ENCODE measurements around the gene TSKU.

The TSKU gene

GRCh38 chr11:76801225-76801624, 18.1 kb downstream of the TSKU start:
- TF ChIP-seq, protein P1, sequence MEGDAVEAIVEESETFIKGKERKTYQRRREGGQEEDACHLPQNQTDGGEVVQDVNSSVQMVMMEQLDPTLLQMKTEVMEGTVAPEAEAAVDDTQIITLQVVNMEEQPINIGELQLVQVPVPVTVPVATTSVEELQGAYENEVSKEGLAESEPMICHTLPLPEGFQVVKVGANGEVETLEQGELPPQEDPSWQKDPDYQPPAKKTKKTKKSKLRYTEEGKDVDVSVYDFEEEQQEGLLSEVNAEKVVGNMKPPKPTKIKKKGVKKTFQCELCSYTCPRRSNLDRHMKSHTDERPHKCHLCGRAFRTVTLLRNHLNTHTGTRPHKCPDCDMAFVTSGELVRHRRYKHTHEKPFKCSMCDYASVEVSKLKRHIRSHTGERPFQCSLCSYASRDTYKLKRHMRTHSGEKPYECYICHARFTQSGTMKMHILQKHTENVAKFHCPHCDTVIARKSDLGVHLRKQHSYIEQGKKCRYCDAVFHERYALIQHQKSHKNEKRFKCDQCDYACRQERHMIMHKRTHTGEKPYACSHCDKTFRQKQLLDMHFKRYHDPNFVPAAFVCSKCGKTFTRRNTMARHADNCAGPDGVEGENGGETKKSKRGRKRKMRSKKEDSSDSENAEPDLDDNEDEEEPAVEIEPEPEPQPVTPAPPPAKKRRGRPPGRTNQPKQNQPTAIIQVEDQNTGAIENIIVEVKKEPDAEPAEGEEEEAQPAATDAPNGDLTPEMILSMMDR (IDR thresholded peaks at IDR 0.05; ENCODE audit: extremely low read depth, missing control alignments), result no peak
- DNase-seq (ENCODE audit: low spot score), result no peak

- no peak for DNase-seq (ENCODE audit: low spot score)
Measured at GRCh38 chr11:76801736-76802135, 18.6 kb downstream of the TSKU start.

GRCh38 chr11:76802151-76802550, 19.0 kb downstream of the TSKU start:
- TF ChIP-seq, protein P1 (IDR thresholded peaks at IDR 0.05; ENCODE audit: extremely low read depth, missing control alignments), result no peak
- DNase-seq (ENCODE audit: low spot score), result no peak

More at GRCh38 chr11:76801736-76802135, 18.6 kb downstream of the TSKU start:
- TF ChIP-seq, protein P1 (IDR thresholded peaks at IDR 0.05; ENCODE audit: extremely low read depth, missing control alignments), result no peak

DNA sequence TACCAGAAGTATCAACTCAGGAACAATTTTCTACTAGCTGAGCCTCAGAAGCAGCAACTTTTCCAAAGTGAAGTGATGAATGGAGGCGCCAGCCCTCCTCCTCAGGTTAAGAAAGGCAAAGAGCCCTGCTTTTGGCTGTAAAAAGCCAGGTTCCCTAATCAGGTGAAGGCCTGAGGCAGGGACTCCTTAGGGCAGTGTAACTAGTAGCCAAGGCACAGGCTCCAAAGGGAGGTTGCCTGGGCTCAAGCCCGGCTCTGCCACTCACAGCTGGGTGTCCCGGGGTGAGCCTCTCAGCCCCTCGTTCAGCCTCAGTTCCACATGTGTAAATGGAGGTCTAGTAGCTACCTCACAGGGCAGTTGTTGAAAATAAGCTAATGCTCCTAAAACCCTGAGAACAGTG, 19.5 kb downstream of the TSKU start:
- TF ChIP-seq, protein P1 (IDR thresholded peaks at IDR 0.05; ENCODE audit: extremely low read depth, missing control alignments), result no peak
- DNase-seq (ENCODE audit: low spot score), result no peak

DNA sequence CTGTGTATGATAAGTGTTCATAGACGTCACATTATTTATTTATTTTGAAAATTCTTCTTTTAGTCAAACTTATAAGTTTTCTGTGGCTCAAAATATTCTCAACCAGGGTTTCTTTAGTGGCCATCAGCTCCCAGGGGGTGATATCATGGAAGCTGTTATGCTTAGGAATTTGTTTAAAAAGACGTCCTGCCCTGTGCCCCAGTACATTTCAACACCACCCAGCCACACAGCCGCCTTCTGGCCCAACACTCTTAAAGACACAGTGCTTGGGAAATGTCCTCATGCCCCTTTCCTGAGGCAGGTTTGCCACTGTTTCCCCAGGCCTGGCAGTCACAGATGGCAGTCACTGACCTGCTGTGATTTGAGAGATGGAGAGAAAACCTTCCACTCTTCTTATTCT, 19.9 kb downstream of the TSKU start:
- no peak for DNase-seq (ENCODE audit: low spot score)
- TF ChIP-seq, protein P1 (IDR thresholded peaks at IDR 0.05; ENCODE audit: extremely low read depth, missing control alignments), result no peak

- TF ChIP-seq, protein P1 (IDR thresholded peaks at IDR 0.05; ENCODE audit: extremely low read depth, missing control alignments), result no peak
- DNase-seq (ENCODE audit: low spot score), result no peak
Measured at GRCh38 chr11:76803811-76804600, 20.9 kb downstream of the TSKU start.

DNA sequence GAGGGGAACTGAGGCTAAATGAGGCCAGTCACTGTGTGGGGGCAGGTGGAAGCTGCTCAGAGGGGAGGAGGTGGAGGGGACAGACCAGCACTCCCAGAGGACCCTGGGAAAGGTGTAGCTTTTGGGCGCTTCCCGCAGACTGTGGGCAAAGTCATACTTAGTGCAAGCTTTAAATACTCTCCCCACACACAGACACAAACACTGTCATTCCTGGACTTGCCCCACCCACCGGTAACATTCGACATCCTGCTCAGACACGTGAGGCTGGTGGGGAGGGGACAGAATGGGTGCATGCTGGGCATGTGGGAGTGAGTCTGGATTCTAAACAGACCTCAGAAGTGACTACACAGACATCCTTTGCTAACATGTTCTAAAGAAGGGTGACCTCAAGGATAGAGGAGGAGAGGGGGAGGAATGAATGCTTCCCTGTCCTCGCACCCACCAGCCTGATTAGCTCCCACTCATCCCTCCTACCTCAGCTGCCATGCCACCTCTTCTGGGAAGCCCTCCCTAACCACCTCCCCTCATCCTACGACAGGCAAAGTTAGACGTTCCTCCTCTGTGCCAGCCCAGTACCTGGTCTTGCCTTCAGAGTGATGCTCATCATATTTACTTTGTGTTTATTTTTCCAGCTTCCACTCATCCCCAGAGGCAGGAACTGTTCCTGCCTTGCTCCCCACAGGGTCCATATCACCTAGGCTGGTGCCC, 22.2 kb downstream of the TSKU start:
- TF ChIP-seq, protein P1 (IDR thresholded peaks at IDR 0.05; ENCODE audit: extremely low read depth, missing control alignments), result no peak
- DNase-seq (ENCODE audit: low spot score), result no peak

Data from GM20000 (cell line).